HG02981 (cell line): Measurements from ENCODE around the gene ESAM.

Source experiments
- ATAC-seq: cut with Tn5 transposase; IDR thresholded peaks from one replicate; pipeline ENCODE4 v1.9.1; 2021; ENCODE audit warnings: mild to moderate bottlenecking, moderate library complexity; ENCODE audit not compliant: unreplicated experiment

Gene ESAM

DNA sequence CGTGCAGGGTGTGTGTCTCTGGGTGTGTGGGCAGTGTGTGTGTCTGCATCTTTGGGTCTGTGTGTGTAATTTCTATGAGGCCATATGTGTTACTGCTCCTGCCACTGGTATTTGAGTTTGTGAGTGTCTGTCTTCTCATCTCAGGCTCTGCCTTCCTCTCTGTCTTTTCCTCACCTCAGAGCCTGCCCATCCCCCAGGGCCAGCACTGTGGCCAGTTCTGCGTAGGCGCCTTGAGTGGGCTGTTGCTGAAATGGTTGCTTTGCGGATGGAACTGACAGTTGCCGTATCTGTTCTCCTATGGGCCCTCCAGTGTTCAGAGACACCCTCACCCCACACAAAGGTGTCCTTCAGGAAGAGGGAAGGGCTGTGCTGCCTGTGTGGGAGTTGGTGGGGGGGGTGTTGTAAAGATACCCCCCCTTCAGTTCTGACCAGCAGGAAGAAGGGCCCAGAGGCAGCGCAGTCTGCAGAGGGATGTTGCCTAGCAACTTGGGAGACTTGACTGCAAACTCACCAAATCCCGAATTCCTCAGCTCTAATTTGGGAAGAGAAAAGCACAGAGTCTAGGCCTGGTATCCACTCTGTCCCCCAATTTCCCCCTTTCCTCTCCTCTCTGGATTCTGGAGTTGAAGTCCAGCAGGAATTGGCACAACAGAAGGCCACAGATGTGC, 24.3 kb downstream of the ESAM start:
- no peak for ATAC-seq

DNA sequence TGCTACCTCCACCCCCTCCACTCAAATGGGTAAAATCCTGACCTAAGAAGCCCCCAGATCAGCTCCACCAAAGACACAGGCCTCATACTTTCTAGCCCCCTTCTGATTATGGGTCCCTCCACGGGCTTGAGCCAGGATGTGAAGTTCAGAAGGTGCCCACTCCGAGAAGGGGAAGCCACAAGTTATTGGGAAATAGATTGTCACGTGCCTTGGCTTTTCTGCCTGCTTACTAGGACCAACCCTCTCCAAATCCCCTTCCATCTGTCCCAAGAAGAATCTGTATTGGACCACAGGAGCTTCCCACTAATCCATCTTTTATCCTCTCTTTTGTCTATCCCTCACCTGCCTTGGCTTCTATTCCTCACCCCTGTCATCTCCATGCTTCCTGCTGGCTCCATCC, 25.4 kb downstream of the ESAM start:
- ATAC-seq: no peak

- ATAC-seq: no peak
These were observed 29.9 kb downstream of the ESAM start for GRCh38 chr11:124732230-124732629.

GRCh38 chr11:124729571-124729970, 32.5 kb downstream of the ESAM start:
- no peak for ATAC-seq

- no peak for ATAC-seq
These were observed 34.0 kb downstream of the ESAM start for GRCh38 chr11:124728134-124728533.

- ATAC-seq: no peak
These were observed 34.6 kb downstream of the ESAM start for GRCh38 chr11:124727474-124727873.

DNA sequence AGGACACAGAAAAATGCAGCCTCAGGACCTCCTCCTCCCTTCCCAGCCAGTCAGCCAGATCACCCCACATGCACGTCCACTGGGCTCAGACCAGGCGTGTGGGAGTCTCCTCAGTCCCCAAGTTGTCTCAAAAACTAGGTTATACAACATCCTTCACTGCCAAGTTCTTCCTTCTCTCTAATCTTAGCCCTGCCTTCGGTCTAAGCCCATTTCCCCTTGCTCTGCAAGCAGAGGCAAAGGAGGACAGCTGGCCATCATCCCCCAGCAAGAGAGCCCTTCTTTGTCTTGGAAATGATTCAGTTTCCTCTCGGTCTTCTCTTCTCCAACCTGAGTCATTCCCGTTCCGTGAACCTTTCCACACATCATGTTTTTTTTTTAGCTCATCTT, 36.4 kb downstream of the ESAM start:
- peak; percentile 15 for ATAC-seq

DNA sequence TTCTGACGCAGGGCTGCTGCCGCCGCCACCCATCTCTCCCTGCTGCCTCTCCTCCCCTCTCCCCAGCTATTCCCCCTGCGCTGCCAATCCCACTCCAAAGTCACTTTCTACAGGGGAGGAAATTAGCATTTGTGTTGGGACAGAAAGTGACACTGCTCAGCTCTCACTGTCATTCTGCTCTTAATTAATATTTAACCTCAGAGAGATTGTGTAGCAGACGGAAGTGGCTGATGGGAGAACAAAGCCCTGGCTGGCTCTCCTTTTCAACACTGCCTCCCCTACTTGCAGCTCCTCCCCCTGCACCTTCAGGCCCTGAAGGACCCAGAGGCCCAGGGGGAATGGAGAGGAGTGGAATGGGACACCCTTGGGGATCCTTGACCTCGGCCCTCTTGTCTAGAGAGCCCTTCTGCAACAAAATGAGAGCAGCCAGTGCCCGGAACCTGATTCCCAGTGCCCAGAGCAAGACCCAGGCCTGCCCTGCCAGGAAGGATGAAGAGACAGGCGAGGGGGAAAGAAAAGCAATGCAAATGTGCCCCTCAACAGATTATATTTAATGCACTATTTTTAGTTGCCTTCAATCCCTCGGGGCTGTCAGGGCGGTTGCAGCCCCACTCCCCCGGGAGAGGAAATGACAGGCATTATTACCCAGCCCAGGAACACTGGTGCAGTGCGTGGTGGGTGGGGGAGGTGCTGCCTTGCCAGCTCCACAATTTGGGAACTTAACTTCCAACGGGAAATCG, 36.9 kb downstream of the ESAM start:
- peak; percentile 97 for ATAC-seq

GRCh38 chr11:124722176-124722575, 39.9 kb downstream of the ESAM start:
- no peak for ATAC-seq

DNA sequence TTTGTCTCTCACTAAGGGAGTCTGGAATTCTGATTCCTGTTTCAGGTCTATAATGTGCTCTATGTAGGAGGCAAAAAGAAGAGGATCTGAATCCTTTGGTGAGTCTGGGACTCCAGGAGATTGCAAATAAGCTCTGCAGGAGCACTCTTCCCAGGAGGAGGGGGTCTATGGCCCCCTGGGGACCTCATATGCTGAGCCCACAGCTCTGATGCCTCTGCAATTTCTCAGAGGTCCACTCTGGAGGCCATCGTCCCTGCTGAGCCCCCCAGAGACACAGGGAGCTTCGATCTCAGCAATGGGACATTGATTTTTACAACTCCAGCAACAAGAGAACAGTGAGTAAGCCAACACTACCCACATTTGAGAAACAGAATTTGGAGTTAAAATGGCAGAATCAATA, 42.6 kb downstream of the ESAM start:
- ATAC-seq: no peak

- no peak for ATAC-seq
These were observed 43.3 kb downstream of the ESAM start for GRCh38 chr11:124718801-124719200.

DNA sequence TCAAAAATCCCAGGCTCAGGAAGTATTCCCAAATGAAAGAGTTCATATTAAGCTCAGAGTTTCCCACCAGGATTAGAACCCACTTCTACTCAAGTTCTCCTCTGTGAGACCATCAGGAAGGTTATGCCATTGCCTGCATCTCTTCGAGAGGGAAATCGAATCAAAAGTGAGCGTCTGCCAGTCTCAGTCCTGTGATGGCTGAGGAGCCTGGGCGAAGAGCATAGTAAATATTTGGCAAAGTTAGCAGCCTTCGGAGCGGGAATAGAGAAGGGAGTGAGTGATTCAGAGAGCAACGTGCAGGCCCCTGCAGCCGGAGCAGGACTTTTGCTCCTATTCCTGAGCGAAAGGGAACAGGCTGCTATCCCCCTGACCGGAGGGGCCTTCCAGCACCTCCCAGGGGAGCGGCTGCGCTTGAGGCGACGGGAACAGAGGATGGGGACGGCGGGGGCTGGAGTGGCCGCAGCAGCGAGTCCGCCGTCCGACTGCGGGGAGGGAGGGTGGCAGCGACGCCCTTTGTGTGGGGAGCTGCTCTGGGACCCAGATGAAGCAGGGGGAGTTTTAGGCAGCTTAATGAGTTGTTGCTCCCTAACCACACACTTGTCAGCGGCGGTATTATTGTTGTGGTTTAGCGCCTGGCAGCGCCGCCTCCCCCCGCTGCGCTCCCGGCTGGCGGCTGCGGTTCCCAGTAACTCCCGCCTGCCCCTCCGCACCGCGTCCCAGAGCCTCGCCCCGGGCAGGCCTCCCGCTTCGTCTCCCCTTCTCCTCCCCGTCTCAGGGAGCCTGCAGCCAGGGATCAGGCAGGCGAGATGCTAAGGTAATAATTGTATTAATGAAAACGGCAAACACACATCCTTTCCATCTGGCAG, 44.1 kb downstream of the ESAM start:
- peak; percentile 31 for ATAC-seq

DNA sequence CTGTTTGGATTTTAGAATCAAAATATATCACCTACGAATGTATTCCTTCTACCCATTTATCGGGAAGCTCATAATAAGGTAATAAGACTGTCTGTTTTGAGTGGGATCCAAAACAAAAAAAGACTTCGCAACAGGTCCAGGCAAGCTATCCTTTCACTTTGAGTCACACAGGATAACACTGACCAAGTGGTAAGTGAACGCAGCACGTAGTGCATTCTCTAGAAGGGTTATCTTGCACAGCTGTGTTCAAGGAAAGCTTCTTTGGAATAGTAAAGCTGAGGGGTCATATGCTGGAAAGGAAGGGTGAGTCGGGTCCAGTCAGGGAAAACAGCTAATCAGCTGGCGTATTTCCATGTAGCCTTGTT, 44.7 kb downstream of the ESAM start:
- ATAC-seq: no peak

GRCh38 chr11:124716591-124716990, 45.5 kb downstream of the ESAM start:
- no peak for ATAC-seq

GRCh38 chr11:124712392-124712791, 49.7 kb downstream of the ESAM start:
- no peak for ATAC-seq

GRCh38 chr11:124707829-124708228, 54.3 kb downstream of the ESAM start:
- no peak for ATAC-seq
